Liver (tissue), 9 donors: ENCODE results near the gene PLN. TPM values are rescaled to one million over a fixed set of nuclear protein-coding genes. Genes with fewer than 3 reads are reported as not detected.

Source experiments
- DNase-seq: peaks from one replicate; pipeline ENCODE4 v3.0.0-alpha.2; 2017; ENCODE audit warnings: low spot score
- H3K27ac ChIP-seq, 2 donors: one replicate each; pipeline ENCODE4 v1.7.0; 2013; ENCODE audit warnings: inconsistent platforms in 2 of 2, low read length in 2 of 2, control low read depth in 1 of 2, low read depth in 1 of 2, mild to moderate bottlenecking in 1 of 2
- H3K27me3 ChIP-seq, 4 donors: one replicate each; pipeline versions ENCODE4 v1.6.1 to v1.7.0; 2013; ENCODE audit warnings: low read length in 3 of 4, inconsistent platforms in 1 of 4, mild to moderate bottlenecking in 1 of 4, moderate library complexity in 1 of 4; ENCODE audit not compliant: control insufficient read depth in 4 of 4, insufficient read depth in 4 of 4
- H3K36me3 ChIP-seq, 4 donors: one replicate each; pipeline versions ENCODE4 v1.6.1 to v1.7.0; 2013; ENCODE audit warnings: low read length in 3 of 4, mild to moderate bottlenecking in 3 of 4, low read depth in 1 of 4, moderate library complexity in 1 of 4; ENCODE audit not compliant: control insufficient read depth in 4 of 4, insufficient read depth in 3 of 4
- H3K4me1 ChIP-seq, 4 donors: one replicate each; pipeline versions ENCODE4 v1.6.1 to v1.7.0; 2013; ENCODE audit warnings: low read length in 3 of 4, mild to moderate bottlenecking in 3 of 4, moderate library complexity in 1 of 4; ENCODE audit not compliant: control insufficient read depth in 4 of 4, insufficient read depth in 4 of 4
- H3K4me3 ChIP-seq, 3 donors: one replicate each; pipeline versions ENCODE4 v1.6.1 to v1.7.0; 2013; ENCODE audit warnings: low read length in 3 of 3, control low read depth in 1 of 3, low read depth in 1 of 3, mild to moderate bottlenecking in 1 of 3
- H3K9ac ChIP-seq, 2 donors: one replicate each; pipeline ENCODE4 v1.7.0; 2013; ENCODE audit warnings: low read length in 2 of 2, mild to moderate bottlenecking in 2 of 2, moderate library complexity in 2 of 2, control low read depth in 1 of 2, low read depth in 1 of 2
- H3K9me3 ChIP-seq, 4 donors: one replicate each; pipeline versions ENCODE4 v1.6.1 to v1.7.0; 2013; ENCODE audit warnings: low read length in 3 of 4; ENCODE audit not compliant: control insufficient read depth in 4 of 4
- CTCF ChIP-seq: fragments of 150-350 bp; IDR thresholded peaks from 2 replicates; pipeline ENCODE4 v1.5.1; 2017; ENCODE audit warnings: improper control_type of control experiment, low read depth, low read length; ENCODE audit not compliant: missing input control
- EGR1 ChIP-seq, 2 donors: IDR thresholded peaks; 2 replicates each; pipeline ENCODE4 v1.6.1; 2016 to 2018; ENCODE audit warnings: antibody characterized with exemption in 2 of 2, low read depth in 2 of 2
- FOXA1 ChIP-seq: IDR thresholded peaks from 2 replicates; pipeline ENCODE4 v1.6.1; 2016; ENCODE audit warnings: antibody characterized with exemption
- FOXA2 ChIP-seq: IDR thresholded peaks from 2 replicates; pipeline ENCODE4 v1.6.1; 2016; ENCODE audit warnings: antibody characterized with exemption
- GABPA ChIP-seq, 2 donors: IDR thresholded peaks in 1 of 2; conservative IDR thresholded peaks in 1 of 2; 2 replicates each; pipeline ENCODE4 v1.6.1; 2016; ENCODE audit warnings: antibody characterized with exemption in 2 of 2, mild to moderate bottlenecking in 1 of 2, moderate library complexity in 1 of 2
- HNF4G ChIP-seq: IDR thresholded peaks from 2 replicates; pipeline ENCODE4 v1.6.1; 2016; ENCODE audit warnings: antibody characterized with exemption
- JUND ChIP-seq, 2 donors: IDR thresholded peaks; 2 replicates each; pipeline ENCODE4 v1.6.1; 2016; ENCODE audit warnings: antibody characterized with exemption in 2 of 2
- NR2F2 ChIP-seq: IDR thresholded peaks from 2 replicates; pipeline ENCODE4 v1.6.1; 2016; ENCODE audit warnings: antibody characterized with exemption
- RXRA ChIP-seq, 2 donors: IDR thresholded peaks; 2 replicates each; pipeline ENCODE4 v1.6.1; 2017 to 2018; ENCODE audit warnings: antibody characterized with exemption in 2 of 2, mild to moderate bottlenecking in 1 of 2
- TAF1 ChIP-seq: conservative IDR thresholded peaks from 2 replicates; pipeline ENCODE4 v1.6.1; 2016; ENCODE audit warnings: antibody characterized with exemption, mild to moderate bottlenecking
- WGBS: extraction: QIAGEN DNeasy Blood & Tissue Kit; methylation state at CpG from one replicate; pipeline ENCODE4 v1.1.7; 2013; 5-methylcytosine and 5-hydroxymethylcytosine counted together
- polyA plus RNA-seq, 2 donors: library from polyadenylated mRNA; stranded (reverse) in 1 of 2; unstranded in 1 of 2; fragments of 200-250 nt in 1 of 2; fragments of >200 nt in 1 of 2; fragmentation: Nextera tagmentation in 1 of 2; extraction: Ambion mirVana in 1 of 2; gene quantifications; one replicate each; pipeline versions ENCODE4 v1.2.1 to v1.2.3, GENCODE V29; 2013 to 2015
- total RNA-seq, 2 donors: library from RNA; depleted of rRNA; stranded (reverse); fragments of >200 nt; gene quantifications; one replicate each; pipeline ENCODE4 v1.2.3, GENCODE V29; 2014
- TF ChIP-seq, protein P1 (sequence below): IDR thresholded peaks from 2 replicates; pipeline ENCODE4 v1.6.1; 2016; ENCODE audit warnings: antibody characterized with exemption
- TF ChIP-seq, protein P2 (sequence below): IDR thresholded peaks from 2 replicates; pipeline ENCODE4 v1.6.1; 2016; ENCODE audit warnings: antibody characterized with exemption
- donor health status: healthy.
- donor health status: healthy.
- donor health status: healthy.
- donor health status: healthy.
- donor health status: healthy.

The PLN gene
- 1 to 10 TPM in 1 of 2 donors, under 1 TPM in 1; 0.14 to 1.3 TPM for total RNA-seq
- under 1 TPM; 0.22 to 0.66 TPM for polyA plus RNA-seq

DNA sequence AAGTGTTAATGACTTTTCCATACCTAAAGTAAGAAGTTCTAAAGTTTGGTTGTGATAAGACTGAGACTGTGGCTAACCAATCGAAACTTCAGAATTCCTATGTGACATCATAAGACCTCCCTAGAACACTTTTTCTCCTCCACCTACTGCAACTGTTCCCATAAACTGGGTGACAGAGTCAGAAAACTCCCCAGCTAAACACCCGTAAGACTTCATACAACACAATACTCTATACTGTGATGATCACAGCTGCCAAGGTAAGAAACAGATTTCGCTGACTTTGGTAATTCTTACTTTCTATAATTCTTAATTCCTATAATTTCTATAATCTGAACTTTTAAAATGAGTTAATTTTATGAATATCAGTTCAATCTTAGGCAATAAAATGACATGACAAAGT lies at the start of gene PLN:
TSS of gene PLN (plus strand) at position 161 of the 400 bp plus-strand sequence. CDS start 10,626 bp downstream, outside the sequence.
- H3K4me3 ChIP-seq = no peak within 1 kb of the TSS
- 91% methylated on average over 3 of the region's 3 CpGs for WGBS
- TF ChIP-seq NR2F2 (no peak), FOXA1 (no peak)

DNA sequence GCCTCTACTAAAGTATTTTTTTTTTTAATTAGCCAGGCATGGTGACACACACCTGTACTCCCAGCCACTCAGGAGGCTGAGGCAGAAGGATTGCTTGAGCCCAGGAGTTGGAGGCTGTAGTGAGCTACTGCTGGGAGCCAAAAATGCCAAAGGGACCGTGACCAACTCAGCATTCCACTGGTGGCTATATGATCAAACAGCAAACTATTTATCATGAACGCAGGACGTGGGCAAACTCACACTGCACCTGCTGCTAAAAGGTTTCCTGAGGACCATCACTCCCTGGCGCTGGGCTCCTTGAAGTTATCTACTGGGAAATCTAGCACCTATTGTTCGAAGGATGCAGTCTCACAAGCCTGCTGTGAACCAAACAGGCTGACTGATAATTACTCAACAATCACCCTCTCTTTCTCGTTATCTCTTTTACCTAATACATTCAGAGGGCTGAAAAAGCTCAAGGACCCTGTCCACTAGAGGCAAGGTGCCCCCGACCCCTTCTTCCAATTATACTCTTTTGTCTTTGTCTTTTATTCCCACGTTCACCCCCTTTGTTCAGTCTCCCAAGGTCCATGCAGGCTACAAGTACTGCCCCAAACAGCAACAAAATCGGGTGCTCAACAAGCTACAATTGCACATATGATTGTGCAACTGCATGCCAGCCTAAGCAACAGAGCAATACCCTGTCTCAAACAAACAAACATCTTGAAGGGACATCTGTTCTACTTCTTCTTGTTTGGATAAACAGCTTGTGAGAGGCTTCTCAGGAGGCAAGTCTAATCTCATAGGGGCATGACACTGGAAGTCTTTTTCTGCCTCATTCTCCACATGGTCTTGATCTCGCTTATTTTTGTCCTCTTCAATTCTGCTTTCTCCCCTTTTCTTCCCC lies 47.7 kb upstream of the PLN start:
- H3K9ac ChIP-seq = no peak overlapping the region
- no peaks in the 10 kb centered on the region for H3K4me1 ChIP-seq
- no peak for DNase-seq
- TF ChIP-seq EGR1 (IDR thresholded peaks at IDR 0.05; ENCODE audit: low read depth in 2 of 2) (no peak), HNF4G (no peak), GABPA (IDR thresholded peaks at IDR 0.05 in 1 of 2, conservative IDR thresholded peaks at IDR 0.05 in 1 of 2) (no peak), NR2F2 (no peak), JUND (IDR thresholded peaks at IDR 0.05) (no peak), TAF1 (no peak), FOXA2 (no peak)
- TF ChIP-seq, protein P1, sequence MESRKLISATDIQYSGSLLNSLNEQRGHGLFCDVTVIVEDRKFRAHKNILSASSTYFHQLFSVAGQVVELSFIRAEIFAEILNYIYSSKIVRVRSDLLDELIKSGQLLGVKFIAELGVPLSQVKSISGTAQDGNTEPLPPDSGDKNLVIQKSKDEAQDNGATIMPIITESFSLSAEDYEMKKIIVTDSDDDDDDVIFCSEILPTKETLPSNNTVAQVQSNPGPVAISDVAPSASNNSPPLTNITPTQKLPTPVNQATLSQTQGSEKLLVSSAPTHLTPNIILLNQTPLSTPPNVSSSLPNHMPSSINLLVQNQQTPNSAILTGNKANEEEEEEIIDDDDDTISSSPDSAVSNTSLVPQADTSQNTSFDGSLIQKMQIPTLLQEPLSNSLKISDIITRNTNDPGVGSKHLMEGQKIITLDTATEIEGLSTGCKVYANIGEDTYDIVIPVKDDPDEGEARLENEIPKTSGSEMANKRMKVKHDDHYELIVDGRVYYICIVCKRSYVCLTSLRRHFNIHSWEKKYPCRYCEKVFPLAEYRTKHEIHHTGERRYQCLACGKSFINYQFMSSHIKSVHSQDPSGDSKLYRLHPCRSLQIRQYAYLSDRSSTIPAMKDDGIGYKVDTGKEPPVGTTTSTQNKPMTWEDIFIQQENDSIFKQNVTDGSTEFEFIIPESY = no peak
- TF ChIP-seq, protein P2, sequence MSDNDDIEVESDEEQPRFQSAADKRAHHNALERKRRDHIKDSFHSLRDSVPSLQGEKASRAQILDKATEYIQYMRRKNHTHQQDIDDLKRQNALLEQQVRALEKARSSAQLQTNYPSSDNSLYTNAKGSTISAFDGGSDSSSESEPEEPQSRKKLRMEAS = no peak
- WGBS = 81% methylated on average over 10 of the region's 10 CpGs
- H3K36me3 ChIP-seq = peaks cover 0 to 3% (median 2%) of the 10 kb centered on the region in 4 donors
- H3K27me3 ChIP-seq = no peaks in the 10 kb centered on the region
- H3K27ac ChIP-seq = no peak overlapping the region
- H3K4me3 ChIP-seq = no peak overlapping the region
- no peaks in the 10 kb centered on the region for H3K9me3 ChIP-seq

More for the DNA sequence above, at the start of gene PLN:
- Histone ChIP-seq H3K27ac (no peak within 1 kb of the TSS), H3K9ac (no peak within 1 kb of the TSS), H3K4me1 (peaks cover 0 to 8% (median 1%) of the 10 kb centered on the region in 4 donors), H3K36me3 (no peaks in the 10 kb centered on the region), H3K9me3 (no peaks in the 10 kb centered on the region), H3K27me3 (no peaks in the 10 kb centered on the region)
- no peak for DNase-seq

GRCh38 chr6:118501099-118501498 lies 47.0 kb upstream of the PLN start:
- no peak for TF ChIP-seq JUND (IDR thresholded peaks at IDR 0.05)
- no peak overlapping the region for H3K9ac ChIP-seq
- H3K27me3 ChIP-seq = no peaks in the 10 kb centered on the region
- H3K4me3 ChIP-seq = no peak overlapping the region
- peaks cover 0 to 3% (median 2%) of the 10 kb centered on the region in 4 donors for H3K36me3 ChIP-seq
- no peaks in the 10 kb centered on the region for H3K4me1 ChIP-seq
- 92% methylated on average over 5 of the region's 5 CpGs for WGBS
- H3K27ac ChIP-seq = no peak overlapping the region
- H3K9me3 ChIP-seq = no peaks in the 10 kb centered on the region
- DNase-seq = no peak

DNA sequence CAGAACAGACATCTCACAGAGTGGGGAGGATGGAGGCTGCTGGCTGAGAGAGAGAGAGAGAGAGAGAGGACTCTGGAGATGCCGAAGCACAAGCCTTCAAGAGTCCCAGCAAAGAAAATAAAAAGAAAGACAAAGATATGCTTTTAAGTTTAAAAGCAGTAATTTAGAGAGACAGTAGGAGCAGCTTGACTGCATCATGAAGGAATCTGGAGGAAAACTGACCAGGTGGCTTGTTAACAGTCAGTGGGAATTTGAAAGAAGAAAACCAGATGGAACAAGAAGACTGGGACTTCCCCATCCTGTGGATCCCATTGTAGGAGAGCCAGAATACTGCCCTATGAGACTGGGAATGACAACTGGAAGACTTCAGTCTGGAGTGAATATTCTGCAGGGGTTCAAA lies 46.3 kb upstream of the PLN start:
- H3K4me3 ChIP-seq = no peak overlapping the region
- 90% methylated on average over 1 of the region's 1 CpG for WGBS
- H3K27me3 ChIP-seq = no peaks in the 10 kb centered on the region
- no peaks in the 10 kb centered on the region for H3K9me3 ChIP-seq
- H3K36me3 ChIP-seq = peaks cover 0 to 3% (median 2%) of the 10 kb centered on the region in 4 donors
- no peak for DNase-seq
- no peak overlapping the region for H3K9ac ChIP-seq
- TF ChIP-seq CTCF (no peak), RXRA (IDR thresholded peaks at IDR 0.05) (no peak)
- H3K4me1 ChIP-seq = no peaks in the 10 kb centered on the region
- H3K27ac ChIP-seq = no peak overlapping the region
